BLaER1 (cell line): ENCODE data around the gene ANKRD6.

Experiments
- H3K27ac ChIP-seq: shearing (Covaris generic); formaldehyde crosslinking; 2 replicates; pipeline ENCODE4 v1.8.1; 2022
- H3K27me3 ChIP-seq: shearing (Covaris generic); formaldehyde crosslinking; 2 replicates; pipeline ENCODE4 v1.8.1; 2022
- H3K36me3 ChIP-seq: shearing (Covaris generic); formaldehyde crosslinking; 2 replicates; pipeline ENCODE4 v1.8.1; 2022
- H3K4me1 ChIP-seq: shearing (Covaris generic); formaldehyde crosslinking; 2 replicates; pipeline ENCODE4 v1.8.1; 2022
- H3K4me2 ChIP-seq: shearing (Covaris generic); formaldehyde crosslinking; 2 replicates; pipeline ENCODE4 v1.8.1; 2022
- H3K4me3 ChIP-seq: shearing (Covaris generic); formaldehyde crosslinking; 2 replicates; pipeline ENCODE4 v1.8.1; 2022
- H3K9ac ChIP-seq: shearing (Covaris generic); formaldehyde crosslinking; 2 replicates; pipeline ENCODE4 v1.8.1; 2022
- H3K9me3 ChIP-seq: shearing (Covaris generic); formaldehyde crosslinking; 2 replicates; pipeline ENCODE4 v1.8.1; 2022
- H4K20me1 ChIP-seq: shearing (Covaris generic); formaldehyde crosslinking; 2 replicates; pipeline ENCODE4 v1.8.1; 2022
- Cebpa-rat ChIP-seq: shearing (Covaris generic); IDR thresholded peaks from 2 replicates; pipeline ENCODE4 v1.8.1; 2022

Gene ANKRD6

DNA sequence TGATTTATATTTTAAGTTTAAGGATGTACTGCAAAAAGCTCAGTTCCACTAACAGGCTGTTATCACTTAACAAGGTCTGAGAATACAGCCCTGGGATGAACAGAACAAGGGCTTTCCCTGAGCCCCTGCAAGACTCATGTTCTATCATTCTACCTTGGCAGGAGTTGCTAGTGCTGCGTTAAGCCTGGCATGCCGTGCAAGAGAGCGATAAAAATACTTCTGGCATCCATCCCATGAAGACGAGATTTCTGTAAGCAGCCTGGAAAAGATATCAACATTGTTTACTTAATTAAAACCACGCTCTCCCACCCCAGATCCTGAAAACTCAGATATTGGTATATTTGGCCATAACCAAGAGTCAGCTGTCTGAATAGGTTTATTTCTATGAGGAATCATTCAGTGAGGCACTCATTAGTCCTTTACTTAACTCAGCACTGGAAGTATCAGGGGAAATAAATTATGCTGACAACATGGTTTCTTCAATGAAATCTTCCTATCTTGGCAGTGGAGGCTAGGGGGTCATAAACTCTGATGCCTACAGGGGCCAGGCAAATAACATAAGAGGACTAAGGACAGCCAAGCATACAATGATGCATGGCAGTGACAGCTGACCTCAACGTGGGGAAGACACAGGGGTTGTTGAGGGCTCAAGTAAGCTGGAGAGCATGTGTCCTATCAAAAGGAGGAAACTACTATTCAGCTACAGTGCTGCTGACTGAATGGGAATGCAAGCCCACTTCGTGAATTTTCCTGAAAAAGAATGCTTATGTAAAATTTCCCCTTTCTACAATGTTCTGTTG, 243.2 kb downstream of the ANKRD6 start:
- no peaks in the 10 kb centered on the region for H3K27me3 ChIP-seq
- no peaks in the 10 kb centered on the region for H3K9me3 ChIP-seq
- no peak overlapping the region for H3K4me2 ChIP-seq
- no peaks in the 10 kb centered on the region for H4K20me1 ChIP-seq
- H3K4me3 ChIP-seq: no peak overlapping the region
- H3K9ac ChIP-seq: no peak overlapping the region
- H3K27ac ChIP-seq: no peak overlapping the region
- peaks cover 92% of the 10 kb centered on the region for H3K36me3 ChIP-seq
- no peaks in the 10 kb centered on the region for H3K4me1 ChIP-seq
- no peak for TF ChIP-seq Cebpa-rat

DNA sequence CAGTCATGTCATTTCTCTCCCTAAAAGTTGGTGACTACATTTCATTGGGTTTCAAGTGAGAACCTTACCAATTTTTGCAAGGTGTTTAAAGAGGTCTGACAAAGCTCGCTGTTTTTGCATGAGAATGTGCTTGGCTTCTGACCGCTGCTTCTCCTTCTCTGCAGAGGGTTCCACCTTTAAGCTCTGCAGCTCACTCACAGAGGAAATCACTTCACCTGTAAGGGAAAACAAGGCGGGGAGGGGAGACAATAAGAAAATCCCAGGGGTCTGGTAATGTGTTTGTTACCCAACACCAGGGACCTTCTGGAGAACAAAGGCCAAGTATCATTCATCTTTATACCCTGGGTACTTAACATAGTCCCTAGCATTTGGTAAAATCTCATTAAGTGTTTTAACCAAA, 245.6 kb downstream of the ANKRD6 start:
- H3K4me2 ChIP-seq: no peak overlapping the region

GRCh38 chr6:89679215-89680120, 246.5 kb downstream of the ANKRD6 start:
- Histone ChIP-seq H3K4me1 (no peaks in the 10 kb centered on the region), H3K27ac (no peak overlapping the region), H3K27me3 (no peaks in the 10 kb centered on the region), H4K20me1 (no peaks in the 10 kb centered on the region), H3K9me3 (no peaks in the 10 kb centered on the region), H3K4me2 (no peak overlapping the region), H3K4me3 (no peak overlapping the region), H3K9ac (no peak overlapping the region), H3K36me3 (peaks cover 91% of the 10 kb centered on the region)
- no peak for TF ChIP-seq Cebpa-rat

More for the DNA sequence above, 245.6 kb downstream of the ANKRD6 start:
- no peak for TF ChIP-seq Cebpa-rat
- H3K36me3 ChIP-seq: peaks cover 88% of the 10 kb centered on the region
- no peak overlapping the region for H3K4me3 ChIP-seq
- H3K9me3 ChIP-seq: no peaks in the 10 kb centered on the region
- H4K20me1 ChIP-seq: no peaks in the 10 kb centered on the region
- no peak overlapping the region for H3K27ac ChIP-seq
- no peaks in the 10 kb centered on the region for H3K27me3 ChIP-seq
- no peaks in the 10 kb centered on the region for H3K4me1 ChIP-seq
- no peak overlapping the region for H3K9ac ChIP-seq

GRCh38 chr6:89680150-89680549, 247.2 kb downstream of the ANKRD6 start:
- H3K4me2 ChIP-seq: no peak overlapping the region
- H3K9ac ChIP-seq: no peak overlapping the region
- H4K20me1 ChIP-seq: no peaks in the 10 kb centered on the region
- no peak for TF ChIP-seq Cebpa-rat
- H3K36me3 ChIP-seq: peaks cover 91% of the 10 kb centered on the region
- H3K4me3 ChIP-seq: no peak overlapping the region
- no peaks in the 10 kb centered on the region for H3K27me3 ChIP-seq
- no peak overlapping the region for H3K27ac ChIP-seq
- no peaks in the 10 kb centered on the region for H3K4me1 ChIP-seq
- H3K9me3 ChIP-seq: no peaks in the 10 kb centered on the region

- H4K20me1 ChIP-seq: no peaks in the 10 kb centered on the region
- H3K9me3 ChIP-seq: no peaks in the 10 kb centered on the region
- no peak overlapping the region for H3K4me3 ChIP-seq
- no peaks in the 10 kb centered on the region for H3K4me1 ChIP-seq
- no peak overlapping the region for H3K27ac ChIP-seq
- no peak overlapping the region for H3K4me2 ChIP-seq
- H3K36me3 ChIP-seq: peaks cover 91% of the 10 kb centered on the region
- no peak for TF ChIP-seq Cebpa-rat
- no peaks in the 10 kb centered on the region for H3K27me3 ChIP-seq
- H3K9ac ChIP-seq: no peak overlapping the region
Observed at GRCh38 chr6:89680551-89680950, 247.6 kb downstream of the ANKRD6 start.

- Histone ChIP-seq H3K27me3 (no peaks in the 10 kb centered on the region), H3K4me2 (no peak overlapping the region), H3K4me3 (no peak overlapping the region), H3K9me3 (no peaks in the 10 kb centered on the region), H3K4me1 (no peaks in the 10 kb centered on the region), H3K27ac (no peak overlapping the region), H3K9ac (no peak overlapping the region), H3K36me3 (peaks cover 93% of the 10 kb centered on the region), H4K20me1 (no peaks in the 10 kb centered on the region)
- no peak for TF ChIP-seq Cebpa-rat
Observed at GRCh38 chr6:89681983-89682564, 249.1 kb downstream of the ANKRD6 start.

DNA sequence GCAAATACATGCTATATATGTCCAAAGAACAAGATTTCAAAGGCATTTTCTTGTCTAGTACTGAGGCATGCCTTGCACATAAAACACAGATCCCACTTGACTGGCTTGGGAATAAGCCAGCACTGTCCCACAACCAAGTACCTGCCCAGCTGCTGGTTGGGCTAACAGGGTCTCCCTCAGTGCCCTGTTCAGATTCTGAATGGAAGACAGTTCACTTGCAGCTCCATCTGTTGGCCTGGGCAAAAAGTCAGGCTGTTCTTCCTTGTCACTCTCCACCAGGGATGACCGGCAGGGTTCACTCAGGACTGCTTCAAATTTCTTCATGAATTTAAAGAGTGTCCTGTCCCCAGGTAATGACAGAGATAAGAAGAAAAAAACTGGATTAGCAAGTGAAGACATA, 250.0 kb downstream of the ANKRD6 start:
- no peaks in the 10 kb centered on the region for H4K20me1 ChIP-seq
- no peak overlapping the region for H3K4me3 ChIP-seq
- H3K4me1 ChIP-seq: no peaks in the 10 kb centered on the region
- TF ChIP-seq Cebpa-rat: no peak
- no peaks in the 10 kb centered on the region for H3K27me3 ChIP-seq
- no peak overlapping the region for H3K9ac ChIP-seq
- H3K9me3 ChIP-seq: no peaks in the 10 kb centered on the region
- H3K27ac ChIP-seq: no peak overlapping the region
- H3K4me2 ChIP-seq: no peak overlapping the region
- peaks cover 93% of the 10 kb centered on the region for H3K36me3 ChIP-seq
